Esophagus squamous epithelium (tissue), 4 donors: ENCODE data around the gene CXCL11.

Source experiments
- POLR2A ChIP-seq, 4 donors: fragments of 450-650 bp; IDR thresholded peaks; one replicate each; pipeline ENCODE4 v1.6.1; 2017; ENCODE audit warnings: antibody characterized with exemption in 4 of 4, mild to moderate bottlenecking in 4 of 4, moderate library complexity in 3 of 4
- TF ChIP-seq, protein P1 (sequence below), 6 experiments: fragments of 450-650 bp in 4 of 6; fragments of 200-600 bp in 2 of 6; sonication (generic) in 2 of 6; IDR thresholded peaks; one replicate each; pipeline ENCODE4 v1.5.1; 2016 to 2019; ENCODE audit warnings: antibody characterized with exemption in 6 of 6, mild to moderate bottlenecking in 4 of 6, moderate library complexity in 4 of 6

DNA sequence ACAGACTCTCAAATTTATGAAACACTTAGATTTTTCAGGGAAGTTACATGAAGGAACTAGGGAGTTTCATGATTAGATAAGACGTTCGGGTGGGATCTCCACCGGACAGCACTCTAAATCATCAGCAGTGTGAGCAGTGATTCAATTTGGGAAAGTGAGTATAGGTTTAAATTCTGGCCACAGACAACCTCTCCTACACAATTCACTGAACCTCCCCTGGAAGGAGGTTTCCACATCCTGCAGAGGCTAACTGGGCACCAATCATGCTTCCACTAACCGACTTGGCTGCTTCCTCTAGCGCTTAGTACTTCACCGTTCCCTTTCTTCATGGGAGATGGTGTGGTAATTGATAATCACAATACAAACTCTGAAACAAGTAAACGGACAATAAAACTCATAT, 34.2 kb downstream of the CXCL11 start:
- TF ChIP-seq, protein P1, sequence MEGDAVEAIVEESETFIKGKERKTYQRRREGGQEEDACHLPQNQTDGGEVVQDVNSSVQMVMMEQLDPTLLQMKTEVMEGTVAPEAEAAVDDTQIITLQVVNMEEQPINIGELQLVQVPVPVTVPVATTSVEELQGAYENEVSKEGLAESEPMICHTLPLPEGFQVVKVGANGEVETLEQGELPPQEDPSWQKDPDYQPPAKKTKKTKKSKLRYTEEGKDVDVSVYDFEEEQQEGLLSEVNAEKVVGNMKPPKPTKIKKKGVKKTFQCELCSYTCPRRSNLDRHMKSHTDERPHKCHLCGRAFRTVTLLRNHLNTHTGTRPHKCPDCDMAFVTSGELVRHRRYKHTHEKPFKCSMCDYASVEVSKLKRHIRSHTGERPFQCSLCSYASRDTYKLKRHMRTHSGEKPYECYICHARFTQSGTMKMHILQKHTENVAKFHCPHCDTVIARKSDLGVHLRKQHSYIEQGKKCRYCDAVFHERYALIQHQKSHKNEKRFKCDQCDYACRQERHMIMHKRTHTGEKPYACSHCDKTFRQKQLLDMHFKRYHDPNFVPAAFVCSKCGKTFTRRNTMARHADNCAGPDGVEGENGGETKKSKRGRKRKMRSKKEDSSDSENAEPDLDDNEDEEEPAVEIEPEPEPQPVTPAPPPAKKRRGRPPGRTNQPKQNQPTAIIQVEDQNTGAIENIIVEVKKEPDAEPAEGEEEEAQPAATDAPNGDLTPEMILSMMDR (IDR thresholded peaks at IDR 0.05): no peak
- no peak for TF ChIP-seq POLR2A (IDR thresholded peaks at IDR 0.05)
